Esophagus muscularis mucosa (tissue), 4 donors: ENCODE measurements around the gene JPH2. TPM values are rescaled to one million over a fixed set of nuclear protein-coding genes. Genes with fewer than 3 reads are reported as not detected.
"Not testable (repeated sequence)": the region's sequence is repeated elsewhere in the genome, so short reads cannot be mapped to it uniquely, and the experiment has no call there.

Source experiments
- DNase-seq: peaks from one replicate; pipeline ENCODE4 v3.0.0-alpha.2; 2017; ENCODE audit errors: extremely low spot score
- H3K27ac ChIP-seq, 4 donors: fragments of 200-600 bp; sonication (generic); replicated peaks in 1 of 4; 1 replicate in 3 of 4; 2 replicates in 1 of 4; pipeline ENCODE4 v1.5.1; 2016 to 2019; ENCODE audit warnings: mild to moderate bottlenecking in 1 of 4
- H3K27me3 ChIP-seq, 4 donors: fragments of 200-600 bp; sonication (generic); one replicate each; pipeline versions ENCODE4 v1.5.1 to v1.6.0; 2016 to 2019
- H3K36me3 ChIP-seq, 4 donors: fragments of 200-600 bp; sonication (generic); one replicate each; pipeline ENCODE4 v1.5.1; 2016 to 2019
- H3K4me1 ChIP-seq, 4 donors: fragments of 200-600 bp; sonication (generic); one replicate each; pipeline ENCODE4 v1.5.1; 2016 to 2019
- H3K4me3 ChIP-seq, 4 donors: fragments of 200-600 bp; sonication (generic); 1 replicate in 2 of 4; 2 replicates in 2 of 4; pipeline ENCODE4 v1.5.1; 2016 to 2019; ENCODE audit warnings: mild to moderate bottlenecking in 4 of 4, moderate library complexity in 1 of 4
- H3K9me3 ChIP-seq, 4 donors: fragments of 200-600 bp; sonication (generic); 1 replicate in 3 of 4; 2 replicates in 1 of 4; pipeline ENCODE4 v1.5.1; 2016 to 2019
- CTCF ChIP-seq, 3 experiments: fragments of 200-600 bp in 2 of 3; fragments of 450-650 bp in 1 of 3; sonication (generic) in 2 of 3; IDR thresholded peaks; one replicate each; pipeline ENCODE4 v1.5.1; 2017 to 2019; ENCODE audit warnings: antibody characterized with exemption in 3 of 3, mild to moderate bottlenecking in 2 of 3, moderate library complexity in 1 of 3
- EP300 ChIP-seq: sonication (generic); formaldehyde crosslinking; IDR thresholded peaks from one replicate; pipeline ENCODE4 v1.6.1; 2017; ENCODE audit warnings: antibody characterized with exemption
- POLR2A ChIP-seq: fragments of 450-650 bp; IDR thresholded peaks from one replicate; pipeline ENCODE4 v1.6.1; 2017; ENCODE audit warnings: antibody characterized with exemption, moderate library complexity, mild to moderate bottlenecking, low read depth
- POLR2AphosphoS5 ChIP-seq, 2 donors: sonication (generic); formaldehyde crosslinking; IDR thresholded peaks; one replicate each; pipeline ENCODE4 v1.6.1; 2017; ENCODE audit warnings: antibody characterized with exemption in 2 of 2
- WGBS: methylation state at CpG from one replicate; pipeline ENCODE4 v1.1.5; 2018; 5-methylcytosine and 5-hydroxymethylcytosine counted together
- intact Hi-C: fragments of 100-400 bp; cut with DNase I; formaldehyde crosslinking; loops from one replicate; pipeline ENCODE4 v1.15.1; 2023
- total RNA-seq, 4 donors: library from RNA; depleted of rRNA; stranded (reverse); fragments of >200 nt; gene quantifications; one replicate each; pipeline versions ENCODE4 v1.1.0 to v1.2.1, GENCODE V29; 2016

The JPH2 gene
- total RNA-seq, 4 donors from 2014 or later: 187 to 441 (median 295) TPM

GRCh38 chr20:44133424-44133823 is 53.6 kb downstream of the JPH2 start:
- WGBS: 69% methylated on average over 4 of the region's 4 CpGs
- no peak for DNase-seq
- Histone ChIP-seq H3K27ac (peak overlapping the region; percentile 52 to 79 (median 71)), H3K4me3 (no peak overlapping the region), H3K27me3 (no peaks in the 10 kb centered on the region), H3K36me3 (no peaks in the 10 kb centered on the region), H3K9me3 (no peaks in the 10 kb centered on the region), H3K4me1 (peaks cover 26 to 77% (median 64%) of the 10 kb centered on the region in 4 donors)
- intact Hi-C loops: no loop called here
- no peak for TF ChIP-seq POLR2A
- TF ChIP-seq CTCF (IDR thresholded peaks at IDR 0.05): no peak
- TF ChIP-seq POLR2AphosphoS5 (IDR thresholded peaks at IDR 0.05): no peak
- no peak for TF ChIP-seq EP300

- Histone ChIP-seq H3K4me3 (no peak overlapping the region), H3K9me3 (no peaks in the 10 kb centered on the region), H3K36me3 (no peaks in the 10 kb centered on the region), H3K27me3 (no peaks in the 10 kb centered on the region), H3K4me1 (peaks cover 18 to 61% (median 48%) of the 10 kb centered on the region in 4 donors), H3K27ac (peak overlapping the region; percentile 73 to 81 (median 77))
- 80% methylated on average over 1 of the region's 1 CpG for WGBS
- no peak for DNase-seq
- intact Hi-C loops: no loop called here
- TF ChIP-seq EP300 (no peak), POLR2AphosphoS5 (IDR thresholded peaks at IDR 0.05) (no peak), CTCF (IDR thresholded peaks at IDR 0.05) (no peak), POLR2A (no peak)
Observed at GRCh38 chr20:44131704-44132103, 55.3 kb downstream of the JPH2 start.

- Histone ChIP-seq H3K36me3 (no peaks in the 10 kb centered on the region), H3K9me3 (no peaks in the 10 kb centered on the region), H3K4me1 (peaks cover 13 to 61% (median 46%) of the 10 kb centered on the region in 4 donors), H3K27ac (peak overlapping the region; percentile 73 to 81 (median 77)), H3K27me3 (no peaks in the 10 kb centered on the region), H3K4me3 (no peak overlapping the region)
- 34% methylated on average over 8 of the region's 9 CpGs for WGBS
- TF ChIP-seq POLR2AphosphoS5 (IDR thresholded peaks at IDR 0.05): peak in 1 of 2 donors; percentile 14
- TF ChIP-seq POLR2A: no peak
- no peak for TF ChIP-seq EP300
- no peak for DNase-seq
- intact Hi-C loops: no loop called here
Observed at GRCh38 chr20:44129911-44130718, 56.9 kb downstream of the JPH2 start.

GRCh38 chr20:44129300-44129699 is 57.7 kb downstream of the JPH2 start:
- Histone ChIP-seq H3K4me1 (peaks cover 12 to 65% (median 50%) of the 10 kb centered on the region in 4 donors), H3K27ac (peak overlapping the region; percentile 73 to 81 (median 77))
- DNase-seq, H3K4me3 ChIP-seq, H3K36me3 ChIP-seq, H3K27me3 ChIP-seq, H3K9me3 ChIP-seq, intact Hi-C loops: not testable (repeated sequence)
- 66% methylated on average over 7 of the region's 7 CpGs for WGBS

- Histone ChIP-seq H3K36me3 (no peaks in the 10 kb centered on the region), H3K4me1 (peaks cover 24 to 83% (median 72%) of the 10 kb centered on the region in 4 donors), H3K27ac (peak overlapping the region in 3 of 4 donors; percentile 26 to 64 (median 27)), H3K27me3 (peaks cover 0 to 2% (median 0%) of the 10 kb centered on the region in 4 donors), H3K4me3 (no peak overlapping the region), H3K9me3 (no peaks in the 10 kb centered on the region)
- DNase-seq: no peak
- TF ChIP-seq EP300 (no peak), POLR2A (no peak), CTCF (IDR thresholded peaks at IDR 0.05) (no peak)
- intact Hi-C loops: no loop called here
- WGBS: 69% methylated on average over 2 of the region's 3 CpGs
Observed at GRCh38 chr20:44126445-44126844, 60.5 kb downstream of the JPH2 start.
